HK-2 (cell line): ENCODE data around the gene CDCP2.
"Not testable (repeated sequence)": the region's sequence is repeated elsewhere in the genome, so short reads cannot be mapped to it uniquely, and the experiment has no call there.

ENCODE experiments used
- DNase-seq: peaks from one replicate; pipeline ENCODE4 v3.0.0-alpha.2; 2018; ENCODE audit not compliant: unreplicated experiment

CDCP2 gene

GRCh38 chr1:54115520-54115919 lies 37.3 kb downstream of the CDCP2 start:
- no peak for DNase-seq

- DNase-seq, result no peak
Observed at GRCh38 chr1:54114955-54115354, 37.8 kb downstream of the CDCP2 start.

DNA sequence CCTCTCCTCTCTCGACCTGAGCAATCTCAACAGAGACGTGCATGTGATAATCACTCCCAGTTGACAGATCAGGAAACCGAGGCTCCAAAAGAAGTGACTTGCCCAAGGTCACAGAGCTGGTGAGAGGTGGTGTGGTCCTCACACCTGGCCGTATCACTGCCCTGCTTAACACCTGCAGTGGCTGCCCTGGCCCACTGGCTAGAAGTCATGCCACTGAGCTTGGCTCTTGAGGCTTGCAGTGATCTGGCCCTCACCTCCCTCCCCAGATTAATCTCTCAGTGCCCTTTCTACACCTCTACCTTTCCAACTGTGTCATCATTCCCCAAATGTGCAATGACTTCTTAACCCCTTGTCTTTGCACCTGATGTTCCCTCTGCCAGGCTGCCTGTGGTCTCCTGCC lies 38.8 kb downstream of the CDCP2 start:
- DNase-seq, result no peak

DNA sequence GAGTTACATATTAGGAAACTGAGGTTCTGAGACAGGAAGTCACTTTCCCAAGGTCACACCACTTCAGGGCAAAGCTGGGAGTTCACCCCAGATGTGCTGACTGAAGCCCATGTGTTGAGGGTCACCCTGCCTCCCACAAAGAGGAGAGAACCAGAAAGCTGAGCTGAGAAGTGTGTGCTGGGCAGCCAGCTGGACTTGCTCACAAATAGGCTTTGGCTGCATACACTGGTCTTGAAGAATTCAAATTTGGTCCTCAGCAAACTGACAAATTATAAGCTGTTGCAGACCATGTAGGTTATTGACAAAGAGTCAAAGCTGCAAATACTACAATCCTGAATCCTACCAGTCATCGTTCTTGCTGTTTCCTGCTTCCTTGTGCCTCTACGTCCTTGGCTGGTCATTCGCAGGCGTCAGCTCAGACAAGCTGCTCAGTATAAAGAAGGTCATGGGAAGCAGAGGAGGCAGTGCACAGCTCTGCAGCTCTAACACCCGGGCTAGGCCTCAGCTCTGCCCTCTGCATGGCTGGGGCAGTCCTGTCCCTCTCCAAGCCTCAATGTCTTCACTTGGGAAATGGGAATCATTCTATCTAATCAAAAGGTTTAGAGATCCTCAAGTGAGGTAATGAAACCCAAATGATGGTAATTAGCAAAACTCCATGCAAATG lies 40.0 kb downstream of the CDCP2 start:
- no peak for DNase-seq

DNA sequence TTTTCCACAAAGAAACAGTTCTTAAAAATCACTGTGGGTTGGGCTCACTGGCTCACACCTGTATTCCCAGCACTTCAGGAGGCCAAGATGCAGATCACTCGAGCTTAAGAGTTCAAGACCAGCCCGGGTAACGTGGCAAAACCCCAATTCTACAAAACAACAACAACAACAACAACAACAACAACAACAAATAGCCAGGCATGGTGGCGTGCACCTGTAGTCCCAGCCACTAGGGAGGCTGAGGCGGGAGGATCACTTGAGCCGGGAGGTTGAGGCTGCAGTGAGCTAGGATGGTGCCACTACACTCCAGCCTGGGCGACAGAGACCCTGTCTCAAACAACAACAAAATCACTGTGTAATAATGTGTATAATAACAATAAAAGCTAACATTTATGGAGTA lies 40.8 kb downstream of the CDCP2 start:
- DNase-seq, result no peak

DNA sequence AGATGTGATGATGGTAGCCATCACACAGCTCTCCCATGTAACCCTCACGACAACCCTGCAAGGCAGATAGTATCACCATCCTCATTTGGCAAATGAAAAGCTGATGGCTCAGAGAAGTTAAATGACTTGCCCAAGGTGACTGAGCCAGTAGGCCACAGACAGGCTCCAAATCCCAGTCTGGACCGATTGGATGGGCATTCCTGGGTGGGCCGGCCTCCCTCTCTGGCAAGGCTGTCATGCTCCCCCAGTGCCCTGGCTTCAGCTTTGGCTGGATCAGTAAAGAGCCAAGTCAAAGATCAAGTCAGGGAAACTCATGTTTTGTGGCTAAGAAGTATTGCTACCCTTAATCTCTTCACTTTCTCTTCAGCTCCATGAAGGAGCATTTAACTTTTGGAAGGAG lies 41.2 kb downstream of the CDCP2 start:
- DNase-seq, result no peak

DNA sequence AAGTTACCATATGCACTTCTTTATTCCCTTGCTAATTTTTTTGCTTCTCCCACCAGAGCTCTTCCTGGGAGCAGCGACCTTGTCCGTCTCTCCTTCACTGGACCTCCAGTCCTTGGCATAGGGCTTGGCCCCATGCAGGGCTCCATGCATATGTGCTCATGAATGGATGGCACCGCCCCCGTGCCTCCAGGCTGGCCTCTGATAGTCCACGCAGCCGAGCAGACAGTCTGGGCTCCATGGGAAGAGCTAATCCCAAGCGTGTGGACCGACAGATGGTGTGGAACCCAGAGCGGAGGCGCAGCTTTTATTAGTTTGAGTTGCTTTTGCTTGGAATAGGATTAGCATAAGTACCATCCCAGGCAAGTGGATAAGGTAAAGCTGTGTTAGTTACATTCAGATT lies 41.8 kb downstream of the CDCP2 start:
- DNase-seq, result no peak

GRCh38 chr1:54109129-54110090 lies 43.4 kb downstream of the CDCP2 start:
- no peak for DNase-seq

GRCh38 chr1:54108156-54108555 lies 44.6 kb downstream of the CDCP2 start:
- DNase-seq, result no peak

- no peak for DNase-seq
Observed at GRCh38 chr1:54107131-54107530, 45.7 kb downstream of the CDCP2 start.

DNA sequence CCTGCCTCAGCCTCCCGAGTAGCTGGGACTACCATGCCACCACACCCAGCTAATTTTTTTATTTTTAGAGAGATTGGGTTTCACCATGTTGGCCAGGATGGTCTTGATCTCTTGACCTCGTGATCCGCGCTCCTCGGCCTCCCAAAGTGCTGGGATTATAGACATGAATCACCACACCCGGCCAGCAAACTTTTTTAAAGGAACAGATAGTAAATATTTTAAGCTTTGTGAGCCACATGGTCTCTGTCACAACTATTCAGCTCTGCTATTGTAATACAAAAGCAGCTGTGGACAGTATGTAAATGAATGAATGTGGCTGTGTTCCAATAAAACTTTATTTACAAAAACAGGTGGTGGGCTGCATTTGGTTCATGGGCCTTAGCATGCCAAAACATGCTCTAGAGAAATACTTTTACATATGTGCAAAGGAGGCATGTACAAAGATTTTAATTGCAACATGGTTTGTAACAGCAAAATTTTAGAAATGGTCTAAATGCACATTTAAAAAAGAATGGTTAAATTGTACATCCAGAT lies 47.0 kb downstream of the CDCP2 start:
- no peak for DNase-seq

GRCh38 chr1:54105080-54105479 lies 47.7 kb downstream of the CDCP2 start:
- DNase-seq, result no peak

DNA sequence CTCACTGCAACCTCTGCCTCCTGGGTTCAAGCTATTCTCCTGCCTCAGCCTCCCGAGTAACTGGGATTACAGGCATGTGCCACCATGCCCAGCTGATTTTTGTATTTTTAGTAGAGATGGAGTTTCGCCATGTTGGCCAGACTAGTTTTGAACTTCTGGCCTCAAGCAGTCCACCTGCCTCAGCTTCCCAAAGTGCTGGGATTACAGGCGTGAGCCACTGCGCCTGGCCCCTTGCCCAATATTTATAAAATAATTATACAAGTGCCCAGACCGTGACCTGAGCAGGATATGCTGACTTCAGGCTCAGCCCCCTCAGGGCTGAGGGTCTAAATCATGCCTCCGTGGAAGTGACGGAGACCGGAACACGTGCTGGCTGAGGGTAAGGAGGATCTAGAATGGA lies 48.2 kb downstream of the CDCP2 start:
- DNase-seq, result not testable (repeated sequence)

DNA sequence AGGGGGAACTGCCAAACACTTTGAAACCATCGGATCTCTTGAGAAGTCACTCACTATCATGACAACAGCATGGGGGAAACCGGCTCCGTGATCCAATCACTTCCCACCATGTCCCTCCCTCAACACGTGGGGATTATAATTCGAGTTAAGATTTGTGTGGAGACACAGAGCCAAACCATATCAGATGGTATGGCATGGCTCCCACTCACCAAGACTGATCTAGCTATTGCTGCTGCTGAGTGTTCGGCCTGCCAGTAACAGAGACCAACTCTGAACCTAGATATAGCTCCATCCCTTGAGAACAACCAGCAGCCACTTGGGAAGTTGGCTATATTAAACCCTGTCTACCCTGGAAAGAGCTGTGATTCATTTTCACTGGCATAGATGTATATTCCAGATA lies 49.4 kb downstream of the CDCP2 start:
- no peak for DNase-seq

- DNase-seq, result no peak
Observed at GRCh38 chr1:54100500-54100899, 52.3 kb downstream of the CDCP2 start.

DNA sequence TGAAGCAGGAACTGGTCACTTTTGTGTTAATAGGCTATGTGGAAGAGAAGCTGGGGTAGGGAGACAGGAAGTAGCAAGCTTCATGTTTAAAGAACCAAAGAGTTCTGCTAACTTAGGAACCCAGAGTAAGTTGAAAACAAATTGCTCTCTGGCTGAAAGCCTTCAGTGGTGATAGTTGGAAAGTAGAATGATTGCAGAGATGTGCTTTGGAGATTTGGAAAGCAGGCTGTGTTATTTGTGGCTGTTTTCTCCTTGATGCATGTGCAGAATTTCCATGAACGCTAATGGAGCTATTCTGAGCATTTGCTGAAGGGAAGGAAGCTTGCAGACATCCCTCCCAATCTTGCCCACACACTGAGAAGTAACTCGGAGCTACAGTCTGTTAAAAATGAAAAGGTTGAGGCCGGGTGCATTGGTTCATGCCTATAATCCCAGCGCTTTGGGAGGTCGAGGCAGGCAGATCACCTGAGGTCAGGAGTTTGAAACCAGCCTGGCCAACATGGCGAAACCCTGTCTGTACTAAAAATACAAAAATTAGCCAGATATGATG lies 53.7 kb downstream of the CDCP2 start:
- no peak for DNase-seq

DNA sequence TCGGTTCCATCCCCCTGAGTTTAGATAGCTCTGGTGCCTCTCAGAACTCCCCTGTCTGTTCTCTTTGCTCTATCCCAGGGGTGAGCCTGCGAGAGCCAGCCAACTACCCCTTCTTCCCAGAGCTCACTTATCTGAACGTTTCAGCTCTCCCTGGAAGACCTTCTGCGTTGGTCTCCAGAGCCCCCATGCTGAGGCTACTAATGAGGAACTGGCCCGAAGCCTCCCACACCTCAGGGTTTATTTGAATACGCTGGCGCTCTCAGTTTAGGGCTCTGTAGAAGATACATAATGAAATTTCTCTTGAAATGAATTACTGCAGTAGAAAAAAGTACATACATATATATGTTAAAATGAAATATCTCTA lies 55.9 kb downstream of the CDCP2 start:
- no peak for DNase-seq

DNA sequence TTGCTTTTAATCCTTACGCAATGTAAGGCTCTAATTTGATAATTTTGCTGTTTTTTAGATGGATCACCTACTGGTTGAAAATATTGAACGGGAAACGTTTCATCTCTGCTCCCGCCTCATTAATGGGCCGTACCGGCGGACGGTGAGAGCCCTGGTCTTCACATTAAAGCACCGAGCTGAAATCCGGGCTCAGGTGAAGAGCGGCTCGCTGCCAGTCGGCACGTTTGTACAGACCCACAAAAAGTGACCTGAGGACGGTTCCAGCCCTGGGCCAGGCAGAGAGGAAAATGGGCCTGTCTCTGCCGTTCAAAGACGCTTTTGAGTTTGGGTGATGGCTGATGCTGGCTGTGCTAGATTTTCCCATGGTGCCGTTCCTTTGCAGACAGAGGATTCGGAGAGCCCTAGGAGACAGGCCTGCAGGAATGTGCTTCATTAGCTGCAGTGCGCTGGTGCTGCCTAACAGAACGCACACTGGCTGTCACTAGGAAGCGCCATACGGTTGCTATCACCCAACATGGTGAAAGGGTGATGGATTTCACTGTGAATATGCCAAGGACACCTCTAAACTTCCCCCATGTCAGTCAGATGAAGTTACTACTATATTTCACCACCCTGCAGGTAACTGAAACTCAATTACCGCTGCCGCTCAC lies 56.4 kb downstream of the CDCP2 start:
- no peak for DNase-seq

GRCh38 chr1:54095546-54096226 lies 57.1 kb downstream of the CDCP2 start:
- DNase-seq, result no peak

- not testable (repeated sequence) for DNase-seq
Observed at GRCh38 chr1:54094730-54095105, 58.1 kb downstream of the CDCP2 start.

GRCh38 chr1:54094001-54094729 lies 58.6 kb downstream of the CDCP2 start:
- no peak for DNase-seq
